Measurements from ENCODE around the gene TRAPPC5.

GRCh38 chr19:7647156-7647555 lies 33.5 kb upstream of the TRAPPC5 start:
- no peak for TF ChIP-seq CTCF (IDR thresholded peaks at IDR 0.05)
- no peak for TF ChIP-seq POLR2AphosphoS5 (IDR thresholded peaks at IDR 0.05)
- TF ChIP-seq POLR2A (IDR thresholded peaks at IDR 0.05) = no peak
